Osteoblast (primary cell): ENCODE measurements around the gene FEM1B. TPM values are rescaled to one million over a fixed set of nuclear protein-coding genes. Genes with fewer than 3 reads are reported as not detected.

ENCODE experiments used
- DNase-seq: peaks from one replicate; pipeline ENCODE4 v3.0.0; 2011; ENCODE audit warnings: low spot score, mixed read lengths; ENCODE audit not compliant: insufficient read length; ENCODE audit errors: missing footprints
- H2AFZ ChIP-seq: 2 replicates; pipeline ENCODE4 v1.6.0; 2011; ENCODE audit warnings: mild to moderate bottlenecking, low read length
- H3K27ac ChIP-seq: 2 replicates; pipeline ENCODE4 v1.5.1; 2011; ENCODE audit warnings: mild to moderate bottlenecking, low read depth, low read length, moderate library complexity
- H3K27me3 ChIP-seq: 2 replicates; pipeline ENCODE4 v1.6.0; 2012; ENCODE audit warnings: mild to moderate bottlenecking, control low read depth, inconsistent platforms, low read length, moderate library complexity; ENCODE audit not compliant: insufficient read depth
- H3K36me3 ChIP-seq: 2 replicates; pipeline ENCODE4 v1.5.1; 2011; ENCODE audit warnings: mild to moderate bottlenecking, low read length, control low read depth, moderate library complexity; ENCODE audit not compliant: insufficient read depth
- H3K4me1 ChIP-seq: 2 replicates; pipeline ENCODE4 v1.5.1; 2011; ENCODE audit warnings: mild to moderate bottlenecking, low read length, control low read depth, moderate library complexity; ENCODE audit not compliant: insufficient read depth
- H3K4me2 ChIP-seq: 2 replicates; pipeline ENCODE4 v1.6.0; 2011; ENCODE audit warnings: mild to moderate bottlenecking, low read length; ENCODE audit not compliant: insufficient read depth
- H3K4me3 ChIP-seq: fragments of 200-600 bp; sonication (generic); 3 replicates; pipeline ENCODE4 v1.5.1; 2012; ENCODE audit warnings: mild to moderate bottlenecking, low read length, inconsistent platforms; ENCODE audit not compliant: insufficient read depth
- H3K79me2 ChIP-seq: 2 replicates; pipeline ENCODE4 v1.6.0; 2012; ENCODE audit warnings: mild to moderate bottlenecking, low read length, control low read depth, inconsistent platforms; ENCODE audit not compliant: insufficient read depth
- H3K9me3 ChIP-seq: 2 replicates; pipeline ENCODE4 v1.5.1; 2011; ENCODE audit warnings: low read depth, low read length, control low read depth
- H4K20me1 ChIP-seq: 2 replicates; pipeline ENCODE4 v1.6.0; 2012; ENCODE audit warnings: mild to moderate bottlenecking, low read length, control low read depth; ENCODE audit not compliant: insufficient read depth
- total RNA-seq: library from RNA; depleted of rRNA; stranded (reverse); fragments of >200 nt; gene quantifications from 2 replicates; pipeline ENCODE4 v1.2.3, GENCODE V29; 2012
- TF ChIP-seq, protein P1 (sequence below): IDR thresholded peaks from 2 replicates; pipeline ENCODE4 v1.5.1; 2011; ENCODE audit warnings: mild to moderate bottlenecking, low read depth, low read length, moderate library complexity; ENCODE audit errors: extremely low read depth

The FEM1B gene
- 35.5 and 41.5 TPM in 2 replicates for total RNA-seq

DNA sequence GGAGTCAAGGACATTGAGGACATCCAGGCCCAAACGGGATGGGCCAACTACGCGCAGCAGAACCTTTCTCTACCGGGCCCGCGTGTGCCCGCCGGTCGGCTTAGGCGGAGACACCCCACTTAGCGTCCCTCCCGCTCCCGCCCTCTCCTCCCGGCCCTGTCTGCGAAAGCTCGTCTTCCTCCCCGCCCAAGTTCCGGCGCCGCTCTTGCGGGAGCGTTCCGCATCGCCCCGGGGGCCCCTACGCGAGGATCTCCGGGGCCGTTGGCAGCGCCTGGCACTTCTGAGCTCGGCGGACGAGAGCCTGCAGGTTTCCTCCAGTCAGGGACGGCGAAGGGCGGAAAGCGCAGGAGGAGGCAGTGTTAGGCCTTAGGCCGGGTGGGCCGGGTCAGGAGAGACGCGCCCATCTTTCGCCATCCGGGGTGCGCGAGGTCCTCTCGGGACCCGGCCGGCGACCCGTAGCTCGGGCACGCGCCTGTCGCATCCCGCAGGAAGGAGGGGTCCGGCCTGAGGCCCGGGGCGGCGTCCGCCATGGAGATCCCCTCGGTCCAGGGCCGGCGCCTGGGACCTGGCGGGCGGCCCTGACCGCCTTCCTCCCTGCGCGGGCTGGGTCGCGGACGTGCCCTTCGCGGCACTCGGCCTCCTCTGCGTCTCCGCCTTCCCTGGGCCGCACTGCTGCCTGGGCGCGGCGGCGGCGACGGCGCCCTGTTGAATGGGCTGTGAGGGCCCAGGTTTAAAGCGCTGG, at the start of gene FEM1B:
Gene FEM1B (plus strand): TSS at position 143 of the 742 bp plus-strand sequence. CDS start 673 bp downstream, outside the sequence.
- H4K20me1 ChIP-seq, result peaks cover 44% of the 10 kb centered on the region
- TF ChIP-seq, protein P1, sequence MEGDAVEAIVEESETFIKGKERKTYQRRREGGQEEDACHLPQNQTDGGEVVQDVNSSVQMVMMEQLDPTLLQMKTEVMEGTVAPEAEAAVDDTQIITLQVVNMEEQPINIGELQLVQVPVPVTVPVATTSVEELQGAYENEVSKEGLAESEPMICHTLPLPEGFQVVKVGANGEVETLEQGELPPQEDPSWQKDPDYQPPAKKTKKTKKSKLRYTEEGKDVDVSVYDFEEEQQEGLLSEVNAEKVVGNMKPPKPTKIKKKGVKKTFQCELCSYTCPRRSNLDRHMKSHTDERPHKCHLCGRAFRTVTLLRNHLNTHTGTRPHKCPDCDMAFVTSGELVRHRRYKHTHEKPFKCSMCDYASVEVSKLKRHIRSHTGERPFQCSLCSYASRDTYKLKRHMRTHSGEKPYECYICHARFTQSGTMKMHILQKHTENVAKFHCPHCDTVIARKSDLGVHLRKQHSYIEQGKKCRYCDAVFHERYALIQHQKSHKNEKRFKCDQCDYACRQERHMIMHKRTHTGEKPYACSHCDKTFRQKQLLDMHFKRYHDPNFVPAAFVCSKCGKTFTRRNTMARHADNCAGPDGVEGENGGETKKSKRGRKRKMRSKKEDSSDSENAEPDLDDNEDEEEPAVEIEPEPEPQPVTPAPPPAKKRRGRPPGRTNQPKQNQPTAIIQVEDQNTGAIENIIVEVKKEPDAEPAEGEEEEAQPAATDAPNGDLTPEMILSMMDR, result no peak
- H3K9me3 ChIP-seq, result no peaks in the 10 kb centered on the region
- peaks cover 63% of the 10 kb centered on the region for H3K4me1 ChIP-seq
- peaks cover 57% of the 10 kb centered on the region for H3K79me2 ChIP-seq
- peak within 1 kb of the TSS; percentile 87 for H3K27ac ChIP-seq
- DNase-seq, result peak; percentile 94
- H3K36me3 ChIP-seq, result no peaks in the 10 kb centered on the region
- peak within 1 kb of the TSS; percentile 91 for H2AFZ ChIP-seq
- peak within 1 kb of the TSS; percentile 91 for H3K4me3 ChIP-seq
- no peaks in the 10 kb centered on the region for H3K27me3 ChIP-seq
- peak within 1 kb of the TSS; percentile 97 for H3K4me2 ChIP-seq

DNA sequence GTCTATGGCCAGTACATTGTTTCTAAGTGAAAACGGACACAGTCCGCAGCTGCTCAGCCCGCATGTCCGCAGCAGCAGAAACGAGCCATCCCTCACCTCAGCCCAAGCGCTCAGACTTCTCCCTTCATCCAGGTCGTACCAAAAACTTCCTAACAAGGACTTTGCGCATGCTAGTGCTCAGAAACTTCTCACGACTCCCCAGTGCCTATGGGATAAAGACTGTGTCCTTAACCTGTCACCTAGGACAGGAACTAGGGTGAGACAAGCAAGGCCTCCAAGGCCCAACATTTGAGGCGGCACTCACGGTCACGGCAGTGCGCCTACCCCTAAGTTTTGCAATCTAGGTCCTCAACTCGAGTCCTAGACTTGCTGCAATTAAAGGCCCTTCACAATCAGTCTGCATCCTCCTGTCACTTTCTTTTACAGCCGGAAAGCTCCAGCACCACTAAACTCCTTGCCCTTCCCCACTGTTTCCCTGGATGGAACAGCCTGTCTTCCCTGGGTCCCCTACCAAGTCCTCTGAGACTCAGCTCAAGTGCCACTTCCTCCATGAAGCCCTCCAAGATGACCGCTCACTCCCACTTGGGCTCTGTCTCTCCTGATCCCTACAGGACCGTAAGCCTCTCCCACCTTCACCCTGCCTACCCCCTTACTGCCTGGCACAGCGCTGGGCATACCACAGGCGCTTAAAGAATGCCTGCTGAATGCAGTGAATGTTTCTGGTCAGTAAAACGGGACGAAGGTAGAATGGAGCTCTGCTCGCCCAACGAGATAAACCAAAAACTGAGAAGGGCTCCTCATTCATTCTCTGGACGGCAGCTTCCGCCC, 49.2 kb upstream of the FEM1B start:
- Histone ChIP-seq H3K4me3 (peak overlapping the region; percentile 80), H3K27ac (peak overlapping the region; percentile 66), H3K4me1 (peaks cover 19% of the 10 kb centered on the region), H3K36me3 (no peaks in the 10 kb centered on the region), H3K79me2 (peaks cover 57% of the 10 kb centered on the region), H3K9me3 (no peaks in the 10 kb centered on the region), H3K4me2 (peak overlapping the region; percentile 96), H4K20me1 (peaks cover 10% of the 10 kb centered on the region), H3K27me3 (no peaks in the 10 kb centered on the region), H2AFZ (peak overlapping the region; percentile 91)
- TF ChIP-seq, protein P1, result no peak
- peak; percentile 35 for DNase-seq

DNA sequence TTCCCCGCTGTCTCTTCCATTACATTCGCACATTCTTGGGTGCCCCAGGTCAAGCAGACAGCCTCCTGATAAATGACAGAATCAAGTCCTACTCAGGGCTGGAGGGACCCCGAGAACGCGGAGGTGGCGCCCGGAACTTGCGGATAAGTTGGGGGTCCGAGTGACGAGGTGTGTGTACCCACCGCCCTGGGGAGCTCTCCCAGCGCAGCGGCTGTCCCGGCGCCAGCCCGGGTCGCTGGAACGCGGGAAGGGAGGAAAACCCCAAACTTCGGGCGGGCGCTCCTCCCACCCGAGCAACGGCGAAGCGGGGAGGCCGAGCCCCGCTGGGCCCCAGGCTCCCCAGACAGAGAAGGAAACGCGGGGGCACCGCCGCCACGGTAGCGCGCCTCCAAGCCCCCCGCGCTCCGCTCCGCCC, 48.6 kb upstream of the FEM1B start:
- peak; percentile 90 for DNase-seq

More for the DNA sequence above, 48.6 kb upstream of the FEM1B start:
- H3K27ac ChIP-seq, result peak overlapping the region; percentile 66
- peaks cover 19% of the 10 kb centered on the region for H3K4me1 ChIP-seq
- H3K36me3 ChIP-seq, result no peaks in the 10 kb centered on the region
- H2AFZ ChIP-seq, result peak overlapping the region; percentile 91
- no peaks in the 10 kb centered on the region for H3K27me3 ChIP-seq
- H4K20me1 ChIP-seq, result peaks cover 10% of the 10 kb centered on the region
- H3K4me2 ChIP-seq, result peak overlapping the region; percentile 96
- no peaks in the 10 kb centered on the region for H3K9me3 ChIP-seq
- TF ChIP-seq, protein P1, result no peak
- H3K79me2 ChIP-seq, result peaks cover 52% of the 10 kb centered on the region
- peak overlapping the region; percentile 80 for H3K4me3 ChIP-seq
